ENCODE measurements around the gene PUSL1. TPM values are rescaled to one million over a fixed set of nuclear protein-coding genes. Genes with fewer than 3 reads are reported as not detected.

Gene PUSL1
- total RNA-seq, 1 experiment from 2014 or later = 18.9 TPM

DNA sequence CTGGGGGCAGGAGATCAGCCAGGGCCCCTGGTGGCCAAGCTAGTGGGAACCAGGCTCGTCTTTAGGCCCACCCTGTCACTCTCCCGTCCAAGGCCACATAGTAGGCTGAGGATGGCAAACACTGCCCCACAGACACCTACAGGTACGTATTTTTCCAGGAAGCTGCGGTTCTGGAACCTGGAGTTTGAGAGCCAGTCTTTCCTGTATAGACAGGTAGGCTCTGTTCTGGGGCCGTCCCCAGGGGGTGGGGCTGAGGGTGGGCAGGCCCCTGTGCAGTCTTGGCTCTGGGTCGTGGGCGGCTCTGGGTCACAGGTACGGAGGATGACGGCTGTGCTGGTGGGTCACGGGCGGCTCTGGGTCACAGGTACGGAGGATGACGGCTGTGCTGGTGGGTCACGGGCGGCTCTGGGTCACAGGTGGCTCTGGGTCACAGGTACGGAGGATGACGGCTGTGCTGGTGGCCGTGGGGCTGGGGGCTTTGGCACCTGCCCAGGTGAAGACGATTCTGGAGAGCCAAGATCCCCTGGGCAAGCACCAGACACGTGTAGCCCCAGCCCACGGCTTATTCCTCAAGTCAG lies 2.2 kb downstream of the PUSL1 start:
- peaks cover 25% of the 10 kb centered on the region for H3K4me1 ChIP-seq (replicated peaks; ENCODE audit: insufficient read depth)
- no peak overlapping the region for H3K4me2 ChIP-seq
- H3K27me3 ChIP-seq (ENCODE audit: insufficient read depth, low read depth) = no peaks in the 10 kb centered on the region
- BruUV-seq (replicated peaks) = no TSS peak
- no peak for DNase-seq
- H3K36me3 ChIP-seq (ENCODE audit: low read depth) = no peaks in the 10 kb centered on the region
- no peaks in the 10 kb centered on the region for H3K9me2 ChIP-seq (ENCODE audit: insufficient read depth)
- TF ChIP-seq EZH2 (IDR thresholded peaks at IDR 0.05; ENCODE audit: low read depth) (no peak), CTCF (conservative IDR thresholded peaks at IDR 0.05) (no peak)
- peaks cover 26% of the 10 kb centered on the region; the same call in 1 of the 2 replicates for H3F3A ChIP-seq (ENCODE audit: insufficient read depth, low read depth)
- peaks cover 31% of the 10 kb centered on the region for H4K20me1 ChIP-seq (ENCODE audit: insufficient read depth)
- intact Hi-C loops (cut with micrococcal nuclease; ENCODE audit: unreplicated experiment) = no loop called here
- H3K79me2 ChIP-seq (ENCODE audit: low read depth) = peaks cover 29% of the 10 kb centered on the region; the same call in 1 of the 2 replicates
- ChIA-PET POLR2A (ENCODE audit: unreplicated experiment) (no interaction called here), CTCF (no interaction called here)
- no peak overlapping the region for H3K4me3 ChIP-seq
- no peak overlapping the region for H2AFZ ChIP-seq
- H3K9me3 ChIP-seq (ENCODE audit: insufficient read depth, low read depth) = no peaks in the 10 kb centered on the region
- no peak overlapping the region for H3K27ac ChIP-seq

DNA sequence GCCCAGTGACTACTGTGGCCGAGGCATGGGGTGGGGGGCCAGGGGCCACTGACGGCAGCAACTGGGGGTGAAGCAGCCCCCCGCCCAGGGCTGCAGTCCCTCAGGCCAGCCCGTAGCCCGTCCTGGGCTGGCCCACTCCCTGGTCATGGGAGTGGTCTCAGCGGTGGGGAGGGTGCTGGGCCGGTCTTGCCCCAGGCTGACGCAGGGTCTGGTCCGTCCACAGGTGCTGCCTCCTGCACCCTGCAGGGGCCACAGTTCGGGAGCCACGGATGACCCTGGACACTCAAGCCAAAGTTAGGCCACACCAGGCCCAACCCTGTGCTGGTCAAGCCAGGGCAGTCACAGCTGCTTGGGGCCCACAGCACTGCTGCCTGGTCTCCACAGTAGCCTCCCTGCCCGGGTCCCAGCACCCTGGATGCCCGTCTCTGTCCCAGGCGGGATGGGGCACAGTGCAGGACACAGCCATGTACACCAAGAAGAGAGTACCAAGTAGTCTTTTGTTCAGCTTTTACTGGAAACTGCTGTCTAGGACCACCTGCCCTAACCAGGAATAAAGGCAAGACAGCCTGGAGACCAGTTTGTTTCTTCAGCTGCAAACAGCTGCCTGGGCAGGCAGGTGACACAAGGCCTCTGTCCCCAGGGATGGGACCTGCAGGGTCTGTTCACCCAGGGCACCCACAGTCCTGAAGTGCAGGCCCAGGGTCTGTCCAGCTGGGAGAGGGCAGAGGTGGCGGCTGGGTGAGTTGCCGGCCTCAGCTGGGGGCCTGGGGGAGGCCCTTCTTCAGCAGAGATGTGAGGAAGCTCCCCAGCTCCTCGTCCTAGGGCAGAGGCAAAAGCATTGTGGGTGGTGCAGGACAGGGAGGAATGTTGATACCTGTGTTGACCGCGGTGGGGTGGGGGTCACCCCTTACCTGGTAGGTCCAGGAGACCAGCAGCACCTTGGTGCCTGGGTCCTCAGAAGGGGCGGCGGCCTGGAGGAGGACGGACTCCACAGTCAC lies 3.0 kb downstream of the PUSL1 start:
- Histone ChIP-seq H3K27ac (no peak overlapping the region), H3K4me2 (no peak overlapping the region), H3F3A (ENCODE audit: insufficient read depth, low read depth) (peaks cover 24% of the 10 kb centered on the region; the same call in 1 of the 2 replicates), H3K79me2 (ENCODE audit: low read depth) (peaks cover 29% of the 10 kb centered on the region; the same call in 1 of the 2 replicates), H3K36me3 (ENCODE audit: low read depth) (0 out of 2 replicates have a peak, but pooled peaks cover 5% of the 10 kb centered on the region), H3K4me3 (no peak overlapping the region), H3K4me1 (replicated peaks; ENCODE audit: insufficient read depth) (peaks cover 16% of the 10 kb centered on the region; the same call in 1 of the 2 replicates), H3K9me3 (ENCODE audit: insufficient read depth, low read depth) (no peaks in the 10 kb centered on the region), H4K20me1 (ENCODE audit: insufficient read depth) (peaks cover 37% of the 10 kb centered on the region), H2AFZ (no peak overlapping the region), H3K9me2 (ENCODE audit: insufficient read depth) (no peaks in the 10 kb centered on the region), H3K27me3 (ENCODE audit: insufficient read depth, low read depth) (no peaks in the 10 kb centered on the region)
- intact Hi-C loops (cut with micrococcal nuclease; ENCODE audit: unreplicated experiment) = no loop called here
- CTCF ChIA-PET = no interaction called here
- POLR2A ChIA-PET (ENCODE audit: unreplicated experiment) = no interaction called here
- TF ChIP-seq EZH2 (IDR thresholded peaks at IDR 0.05; ENCODE audit: low read depth) (no peak), CTCF (conservative IDR thresholded peaks at IDR 0.05) (no peak)
- no peak for DNase-seq
- no TSS peak for BruUV-seq (replicated peaks)

GRCh38 chr1:1312450-1313314 lies 4.3 kb downstream of the PUSL1 start:
- H3F3A ChIP-seq (ENCODE audit: insufficient read depth, low read depth) = peaks cover 29% of the 10 kb centered on the region; the same call in 1 of the 2 replicates
- TF ChIP-seq CTCF (conservative IDR thresholded peaks at IDR 0.05) = no peak
- no peak for TF ChIP-seq EZH2 (IDR thresholded peaks at IDR 0.05; ENCODE audit: low read depth)
- H3K4me3 ChIP-seq = no peak overlapping the region
- H3K4me1 ChIP-seq (replicated peaks; ENCODE audit: insufficient read depth) = peaks cover 10% of the 10 kb centered on the region
- no peaks in the 10 kb centered on the region for H3K27me3 ChIP-seq (ENCODE audit: insufficient read depth, low read depth)
- no peak overlapping the region for H3K4me2 ChIP-seq
- POLR2A ChIA-PET (ENCODE audit: unreplicated experiment) = no interaction called here
- no peak overlapping the region for H2AFZ ChIP-seq
- no peak overlapping the region for H3K27ac ChIP-seq
- H4K20me1 ChIP-seq (ENCODE audit: insufficient read depth) = peaks cover 46% of the 10 kb centered on the region
- H3K36me3 ChIP-seq (ENCODE audit: low read depth) = 0 out of 2 replicates have a peak, but pooled peaks cover 5% of the 10 kb centered on the region
- no peak for DNase-seq
- intact Hi-C loops (cut with micrococcal nuclease; ENCODE audit: unreplicated experiment) = no loop called here
- no peaks in the 10 kb centered on the region for H3K9me2 ChIP-seq (ENCODE audit: insufficient read depth)
- CTCF ChIA-PET = no interaction called here
- peaks cover 32% of the 10 kb centered on the region for H3K79me2 ChIP-seq (ENCODE audit: low read depth)
- H3K9me3 ChIP-seq (ENCODE audit: insufficient read depth, low read depth) = no peaks in the 10 kb centered on the region
- BruUV-seq (replicated peaks) = no TSS peak
